ENCODE measurements around the gene OR52N4. TPM values are rescaled to one million over a fixed set of nuclear protein-coding genes. Genes with fewer than 3 reads are reported as not detected.
"Not testable (repeated sequence)": the region's sequence is repeated elsewhere in the genome, so short reads cannot be mapped to it uniquely, and the experiment has no call there.

Gene OR52N4
- total RNA-seq (2014; rRNA removed; shearing (Covaris generic); ENCODE audit: low replicate concordance), result not detected in 2 replicates

DNA sequence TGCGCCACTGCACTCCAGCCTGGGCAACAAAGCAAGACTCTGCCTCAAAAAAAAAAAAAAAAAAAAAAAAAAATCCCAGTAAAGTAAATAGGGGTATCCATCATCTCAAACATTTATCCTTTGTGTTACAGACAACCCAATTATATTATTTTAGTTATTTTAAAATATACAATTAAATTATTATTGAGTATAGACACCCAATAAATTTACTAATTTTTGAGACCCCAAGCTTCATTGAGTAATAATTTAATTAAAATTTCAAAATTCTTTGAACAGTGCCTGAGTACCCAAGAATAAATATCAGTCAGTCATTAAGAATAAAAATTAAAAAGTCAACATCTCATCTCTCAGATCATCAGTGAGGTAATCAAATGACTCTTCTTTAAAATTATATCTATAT lies at the start of gene OR52N4:
OR52N4 (plus strand) TSS at position 301 of the 400 bp plus-strand sequence. CDS start 498 bp downstream, outside the sequence.
- Histone ChIP-seq H3K36me3 (no peaks in the 10 kb centered on the region), H3K27me3 (no peaks in the 10 kb centered on the region), H3K4me3 (no peak within 1 kb of the TSS), H3K9me3 (no peaks in the 10 kb centered on the region)
- no peak for DNase-seq

DNA sequence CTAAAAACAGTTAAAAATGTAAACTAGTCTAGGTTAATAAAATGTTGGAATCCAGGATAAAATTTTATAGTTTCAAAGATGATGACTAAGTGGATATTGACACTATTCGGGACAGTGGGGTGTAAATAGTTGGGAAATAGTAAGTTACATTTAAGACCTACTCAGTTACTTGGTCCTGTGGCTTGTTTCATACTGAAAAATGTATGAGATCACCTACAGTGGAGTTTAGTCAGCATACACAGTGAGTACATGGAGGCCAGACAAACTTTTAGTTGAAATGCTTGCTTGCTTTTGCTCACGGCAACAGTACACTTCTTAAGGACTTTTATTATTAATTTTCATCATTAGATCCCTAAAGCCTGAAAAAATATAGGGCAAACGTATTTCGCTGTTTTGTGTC lies 48.4 kb upstream of the OR52N4 start:
- no peak for DNase-seq
- H3K27me3 ChIP-seq, result no peaks in the 10 kb centered on the region
- no peaks in the 10 kb centered on the region for H3K36me3 ChIP-seq

DNA sequence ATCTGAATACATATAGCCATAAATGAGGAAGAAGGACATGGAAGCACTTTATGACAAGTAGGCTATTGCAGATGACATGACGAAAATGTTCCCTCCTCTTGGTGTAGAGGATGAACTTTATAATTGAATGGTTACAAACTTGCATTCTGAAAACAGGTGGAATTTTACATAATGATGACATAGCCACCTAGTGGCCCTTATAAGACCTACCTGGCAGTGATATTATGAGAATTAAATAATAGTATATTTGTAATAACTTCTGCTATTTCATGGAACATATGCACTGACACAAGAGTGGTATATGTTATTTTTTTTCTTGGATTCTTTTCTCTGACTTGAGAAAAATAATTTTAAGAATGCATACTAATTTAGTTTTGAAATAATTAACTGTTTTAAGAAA lies 41.5 kb upstream of the OR52N4 start:
- Histone ChIP-seq H3K27me3 (no peaks in the 10 kb centered on the region), H3K36me3 (no peaks in the 10 kb centered on the region), H3K4me3 (no peak overlapping the region), H3K9me3 (no peaks in the 10 kb centered on the region)
- no peak for DNase-seq

More for the DNA sequence above, 48.4 kb upstream of the OR52N4 start:
- Histone ChIP-seq H3K9me3 (no peaks in the 10 kb centered on the region), H3K4me3 (no peak overlapping the region)

DNA sequence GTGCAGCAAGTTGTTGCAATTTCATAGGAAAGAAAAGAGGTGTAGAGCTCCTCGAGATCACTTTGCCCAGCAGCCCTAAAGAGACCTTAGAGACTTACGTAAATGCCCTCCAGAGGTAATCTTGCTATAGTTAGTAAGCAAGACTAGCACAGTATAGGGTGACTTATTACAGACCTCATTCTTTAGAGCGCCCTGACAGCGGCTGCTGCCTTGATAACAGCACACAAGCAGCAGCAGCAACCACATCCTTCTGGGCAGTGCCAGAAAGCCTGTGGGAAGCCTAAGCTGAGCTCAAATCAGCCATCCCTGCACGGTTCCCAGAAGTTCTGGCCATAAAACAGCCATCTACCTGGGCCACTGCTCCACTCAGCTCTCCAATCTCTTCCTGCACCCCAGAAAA lies 40.3 kb upstream of the OR52N4 start:
- H3K9me3 ChIP-seq, result no peaks in the 10 kb centered on the region
- DNase-seq, result no peak
- H3K36me3 ChIP-seq, result no peaks in the 10 kb centered on the region
- H3K4me3 ChIP-seq, result no peak overlapping the region
- H3K27me3 ChIP-seq, result no peaks in the 10 kb centered on the region

DNA sequence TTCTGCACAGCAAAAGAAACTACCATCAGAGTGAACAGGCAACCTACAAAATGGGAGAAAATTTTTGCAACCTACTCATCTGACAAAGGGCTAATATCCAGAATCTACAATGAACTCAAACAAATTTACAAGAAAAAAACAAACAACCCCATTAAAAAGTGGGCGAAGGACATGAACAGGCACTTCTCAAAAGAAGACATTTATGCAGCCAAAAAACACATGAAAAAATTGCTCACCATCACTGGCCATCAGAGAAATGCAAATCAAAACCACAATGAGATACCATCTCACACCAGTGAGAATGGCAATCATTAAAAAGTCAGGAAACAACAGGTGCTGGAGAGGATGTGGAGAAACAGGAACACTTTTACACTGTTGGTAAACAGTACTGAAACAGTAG lies 37.5 kb upstream of the OR52N4 start:
- not testable (repeated sequence) for H3K36me3 ChIP-seq, DNase-seq, H3K9me3 ChIP-seq, H3K27me3 ChIP-seq, H3K4me3 ChIP-seq

DNA sequence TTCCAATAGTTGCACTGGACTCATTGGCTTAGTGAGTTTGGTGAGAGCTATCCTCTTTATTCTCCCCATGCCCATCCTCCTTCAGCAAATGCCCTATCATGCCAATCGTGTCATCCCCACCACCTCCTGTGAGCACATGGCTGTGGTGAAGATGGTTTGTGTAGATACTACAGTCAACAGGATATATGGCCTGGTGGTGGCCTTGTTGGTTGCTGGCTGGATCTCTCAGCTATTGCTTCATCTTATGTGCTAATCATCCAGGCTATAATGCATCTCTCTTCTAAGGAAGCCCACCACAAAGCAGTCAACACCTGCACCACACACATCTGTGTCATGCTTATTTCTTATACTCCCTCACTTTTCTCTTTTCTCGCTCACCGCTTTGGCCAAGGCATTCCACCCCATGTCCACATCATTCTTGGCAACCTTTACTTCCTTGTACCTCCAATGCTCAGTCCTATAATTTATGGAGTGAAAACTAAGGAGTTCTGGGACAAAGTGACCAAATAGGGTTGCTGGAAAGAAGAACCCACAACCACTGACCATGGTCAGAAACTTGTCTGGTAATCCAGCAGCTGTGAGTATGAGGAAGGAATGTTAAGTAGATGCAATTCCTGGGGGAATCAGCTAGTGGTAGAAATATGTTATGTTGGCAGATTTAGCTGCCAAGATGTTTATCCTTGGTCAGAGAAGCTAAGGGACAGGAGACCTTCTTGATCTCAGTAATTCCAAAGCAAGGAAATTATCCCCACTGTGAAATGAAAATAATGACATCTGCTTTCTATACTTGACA lies 34.1 kb upstream of the OR52N4 start:
- H3K36me3 ChIP-seq, result no peaks in the 10 kb centered on the region
- no peaks in the 10 kb centered on the region for H3K9me3 ChIP-seq
- H3K27me3 ChIP-seq, result no peaks in the 10 kb centered on the region
- no peak for DNase-seq
- no peak overlapping the region for H3K4me3 ChIP-seq

DNA sequence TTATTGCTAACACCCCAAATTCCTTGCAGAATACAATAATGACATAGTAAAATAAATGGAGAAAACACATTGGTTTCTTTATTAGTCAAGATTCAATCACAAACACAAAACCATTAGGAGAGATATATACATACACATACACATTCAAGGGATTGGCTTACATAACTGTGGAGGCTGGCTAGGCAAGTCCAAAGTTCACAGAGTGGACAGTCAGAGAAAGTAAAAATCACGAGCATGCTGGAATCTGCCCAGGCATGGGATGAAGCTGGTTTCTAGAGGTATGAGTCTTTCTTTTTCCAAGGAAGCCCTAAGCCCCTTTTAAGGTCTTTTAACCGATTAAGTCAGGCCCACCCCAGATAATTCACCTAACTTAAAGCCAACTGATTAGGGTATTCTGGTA lies 31.4 kb upstream of the OR52N4 start:
- Histone ChIP-seq H3K36me3 (no peaks in the 10 kb centered on the region), H3K4me3 (no peak overlapping the region), H3K27me3 (no peaks in the 10 kb centered on the region; the same call in 1 of the 2 replicates), H3K9me3 (no peaks in the 10 kb centered on the region)
- no peak for DNase-seq

DNA sequence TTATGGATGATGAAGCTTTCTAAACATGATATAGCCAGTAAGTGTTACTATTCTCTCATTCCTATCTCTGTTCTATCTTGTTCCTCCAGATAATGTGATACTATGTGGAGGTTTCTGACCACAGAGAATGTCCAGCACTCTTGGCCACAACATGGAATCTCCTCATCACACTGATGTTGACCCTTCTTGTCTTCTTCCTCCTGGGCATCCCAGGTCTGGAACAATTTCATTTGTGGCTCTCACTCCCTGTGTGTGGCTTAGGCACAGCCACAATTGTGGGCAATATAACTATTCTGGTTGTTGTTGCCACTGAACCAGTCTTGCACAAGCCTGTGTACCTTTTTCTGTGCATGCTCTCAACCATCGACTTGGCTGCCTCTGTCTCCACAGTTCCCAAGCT lies 27.7 kb upstream of the OR52N4 start:
- H3K4me3 ChIP-seq, result no peak overlapping the region
- no peaks in the 10 kb centered on the region; the same call in 1 of the 2 replicates for H3K27me3 ChIP-seq
- H3K9me3 ChIP-seq, result no peaks in the 10 kb centered on the region
- DNase-seq, result no peak
- no peaks in the 10 kb centered on the region for H3K36me3 ChIP-seq

DNA sequence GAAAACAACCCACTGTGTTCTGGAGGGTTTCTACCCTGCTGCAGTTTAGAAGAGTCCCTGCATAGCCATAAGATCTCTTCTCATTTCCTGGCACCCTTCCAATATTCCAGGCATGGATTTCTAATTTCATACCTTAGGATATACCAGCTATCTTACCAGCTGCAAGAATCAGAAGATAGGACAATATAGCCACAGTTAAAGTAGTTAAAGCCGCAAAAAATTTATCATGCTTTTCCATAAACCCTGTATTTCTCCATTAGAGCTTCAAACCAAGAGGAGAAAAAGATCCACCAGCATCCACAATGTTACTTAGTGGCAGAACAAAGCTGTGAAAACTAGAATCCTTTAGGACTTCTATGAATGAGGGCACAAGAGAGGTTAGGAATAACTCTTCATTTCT lies 26.4 kb upstream of the OR52N4 start:
- no peak for DNase-seq
- H3K27me3 ChIP-seq, result no peaks in the 10 kb centered on the region; the same call in 1 of the 2 replicates
- H3K4me3 ChIP-seq, result no peak overlapping the region
- H3K9me3 ChIP-seq, result no peaks in the 10 kb centered on the region
- no peaks in the 10 kb centered on the region for H3K36me3 ChIP-seq

DNA sequence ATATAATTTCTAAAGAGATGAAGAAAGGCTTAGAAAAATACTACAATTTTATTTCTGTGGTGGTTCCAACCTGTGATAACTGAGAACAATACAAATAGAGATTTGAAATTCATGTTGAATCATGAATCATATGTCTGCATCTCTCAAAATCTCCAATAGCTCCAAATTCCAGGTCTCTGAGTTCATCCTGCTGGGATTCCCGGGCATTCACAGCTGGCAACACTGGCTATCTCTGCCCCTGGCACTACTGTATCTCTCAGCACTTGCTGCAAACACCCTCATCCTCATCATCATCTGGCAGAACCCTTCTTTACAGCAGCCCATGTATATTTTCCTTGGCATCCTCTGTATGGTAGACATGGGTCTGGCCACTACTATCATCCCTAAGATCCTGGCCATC lies 17.6 kb upstream of the OR52N4 start, which contains the start of gene OR56B1:
OR56B1 (plus strand) TSS at position 53 of the 400 bp plus-strand sequence; CDS start at position 122, 69 bp downstream.
- H3K27me3 ChIP-seq, result no peaks in the 10 kb centered on the region
- peaks cover 1% of the 10 kb centered on the region; the same call in 1 of the 2 replicates for H3K9me3 ChIP-seq
- no peaks in the 10 kb centered on the region for H3K36me3 ChIP-seq
- DNase-seq, result peak; percentile 89
- no peak within 1 kb of the TSS for H3K4me3 ChIP-seq

DNA sequence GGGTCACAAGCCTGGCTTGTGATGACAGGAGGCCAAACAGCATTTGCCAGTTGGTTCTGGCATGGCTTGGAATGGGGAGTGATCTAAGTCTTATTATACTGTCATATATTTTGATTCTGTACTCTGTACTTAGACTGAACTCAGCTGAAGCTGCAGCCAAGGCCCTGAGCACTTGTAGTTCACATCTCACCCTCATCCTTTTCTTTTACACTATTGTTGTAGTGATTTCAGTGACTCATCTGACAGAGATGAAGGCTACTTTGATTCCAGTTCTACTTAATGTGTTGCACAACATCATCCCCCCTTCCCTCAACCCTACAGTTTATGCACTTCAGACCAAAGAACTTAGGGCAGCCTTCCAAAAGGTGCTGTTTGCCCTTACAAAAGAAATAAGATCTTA lies 17.0 kb upstream of the OR52N4 start:
- DNase-seq, result peak; percentile 77
- peaks cover 2% of the 10 kb centered on the region; the same call in 1 of the 2 replicates for H3K9me3 ChIP-seq

DNA sequence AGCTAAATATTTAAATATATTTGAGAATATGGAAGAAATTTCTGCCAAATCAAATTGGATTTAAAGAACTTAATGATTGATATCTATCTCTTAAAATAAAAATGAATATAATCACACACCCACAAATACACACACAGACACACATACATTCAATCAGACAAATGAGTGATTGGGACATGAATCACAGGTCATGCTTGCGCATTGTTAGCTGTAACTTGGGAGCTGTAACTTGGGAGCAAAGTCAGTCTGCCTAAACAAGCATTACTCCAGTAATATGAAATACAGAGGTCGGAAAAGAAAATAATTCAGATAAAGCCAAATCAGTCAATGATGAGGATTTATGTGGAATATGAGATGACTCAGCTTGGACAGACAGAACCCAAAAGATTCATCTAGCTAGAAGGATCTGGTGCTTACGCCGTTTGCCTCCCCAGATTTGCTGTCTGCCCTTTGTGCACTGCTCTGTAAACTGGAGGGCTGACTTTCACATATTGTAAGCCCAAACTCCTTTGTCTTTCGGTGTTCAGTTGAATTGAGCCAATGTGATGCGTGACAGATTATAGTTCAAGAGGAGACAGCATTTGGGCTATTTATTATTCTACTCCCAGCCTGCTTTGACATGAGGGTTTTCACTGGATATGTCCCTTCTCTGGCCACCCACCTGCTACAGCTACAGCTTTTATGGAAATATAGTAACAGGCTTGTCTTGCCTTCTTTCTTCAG lies 16.2 kb upstream of the OR52N4 start:
- Histone ChIP-seq H3K9me3 (peaks cover 2% of the 10 kb centered on the region; the same call in 1 of the 2 replicates), H3K36me3 (no peaks in the 10 kb centered on the region), H3K27me3 (no peaks in the 10 kb centered on the region), H3K4me3 (no peak overlapping the region)
- DNase-seq, result peak; percentile 3

More for the DNA sequence above, 17.0 kb upstream of the OR52N4 start:
- Histone ChIP-seq H3K36me3 (no peaks in the 10 kb centered on the region), H3K4me3 (no peak overlapping the region), H3K27me3 (no peaks in the 10 kb centered on the region)

DNA sequence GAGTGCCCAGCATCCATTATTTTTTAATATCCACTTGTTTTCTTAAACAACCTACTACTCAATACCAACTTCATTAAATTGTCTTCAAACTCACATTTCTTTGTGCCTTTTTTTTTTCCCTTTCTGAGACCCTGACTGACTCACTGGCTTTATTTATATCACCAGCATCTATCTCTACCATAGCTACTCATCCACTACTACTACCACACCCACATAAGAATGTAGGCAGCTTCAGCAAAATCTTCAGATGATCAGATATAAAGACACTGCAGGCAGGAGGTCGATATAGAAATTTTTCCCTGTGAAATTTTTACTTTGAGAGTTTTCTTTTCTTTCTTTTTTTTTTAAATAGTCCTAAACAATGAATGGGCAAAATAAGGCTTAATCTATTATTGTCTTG lies 15.6 kb upstream of the OR52N4 start:
- Histone ChIP-seq H3K27me3 (no peaks in the 10 kb centered on the region), H3K4me3 (no peak overlapping the region), H3K36me3 (no peaks in the 10 kb centered on the region), H3K9me3 (peaks cover 2% of the 10 kb centered on the region; the same call in 1 of the 2 replicates)
- DNase-seq, result no peak

DNA sequence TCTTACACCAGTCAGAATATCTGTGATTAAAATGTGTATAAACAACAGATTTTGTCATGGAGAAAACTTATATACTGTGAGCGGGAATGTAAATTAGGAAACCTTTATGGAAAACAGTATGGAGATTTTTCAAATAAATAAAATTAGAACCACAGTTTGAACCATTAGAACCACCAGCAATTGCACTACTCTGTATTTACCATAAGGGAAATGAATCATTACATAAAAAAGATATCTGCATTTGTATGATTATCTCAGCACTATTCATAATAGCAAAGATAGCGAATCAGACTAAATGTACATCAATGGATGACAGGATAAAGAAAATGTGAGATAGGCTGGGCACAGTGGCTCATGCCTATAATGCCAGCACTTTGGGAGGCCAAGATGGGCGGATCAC lies 7.4 kb upstream of the OR52N4 start:
- H3K36me3 ChIP-seq, result no peaks in the 10 kb centered on the region
- DNase-seq, result no peak

DNA sequence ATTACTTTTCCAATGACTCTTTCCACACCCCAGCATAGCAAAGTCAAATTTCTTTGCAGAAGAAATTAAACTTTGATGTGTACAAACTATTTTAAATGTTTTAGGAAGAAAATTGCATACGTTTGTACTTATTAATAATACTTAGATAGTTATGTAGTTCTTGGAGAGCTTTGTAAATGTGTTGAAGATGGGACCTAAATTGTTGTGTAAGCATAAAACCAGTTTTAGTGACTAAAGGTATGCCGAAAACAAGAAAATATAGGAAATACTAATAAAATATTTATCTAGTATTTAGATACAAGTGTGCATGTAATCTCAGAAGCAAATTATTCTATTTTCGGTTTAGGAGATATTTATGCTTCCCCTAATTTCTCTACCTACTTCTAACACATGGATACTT lies 4.2 kb upstream of the OR52N4 start:
- Histone ChIP-seq H3K9me3 (no peaks in the 10 kb centered on the region), H3K4me3 (no peak overlapping the region), H3K27me3 (0 out of 2 replicates have a peak, but pooled peaks cover 2% of the 10 kb centered on the region), H3K36me3 (no peaks in the 10 kb centered on the region)
- DNase-seq, result no peak

More for the DNA sequence above, 7.4 kb upstream of the OR52N4 start:
- no peak overlapping the region for H3K4me3 ChIP-seq
- H3K27me3 ChIP-seq, result 0 out of 2 replicates have a peak, but pooled peaks cover 2% of the 10 kb centered on the region
- H3K9me3 ChIP-seq, result no peaks in the 10 kb centered on the region

DNA sequence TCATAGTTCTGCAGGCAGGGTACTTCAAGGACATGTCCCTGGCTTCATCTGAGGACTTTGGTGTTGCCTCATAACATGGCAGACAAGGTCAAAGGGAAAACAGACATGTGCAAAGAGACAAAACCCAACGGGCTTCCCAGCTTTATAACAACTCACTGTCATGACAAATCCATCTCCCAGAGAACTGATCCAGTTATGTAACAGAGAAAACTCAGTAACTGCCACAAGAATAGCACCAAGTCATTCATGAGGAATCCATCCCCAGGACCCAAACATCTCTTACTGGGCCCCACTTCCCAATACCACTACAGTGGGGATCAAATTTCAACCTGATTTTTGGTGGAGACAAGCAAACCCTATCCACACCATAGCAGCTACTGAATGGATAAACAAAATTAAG lies 13.0 kb downstream of the OR52N4 start:
- no peaks in the 10 kb centered on the region for H3K9me3 ChIP-seq
- H3K36me3 ChIP-seq, result no peaks in the 10 kb centered on the region
- H3K4me3 ChIP-seq, result no peak overlapping the region
- DNase-seq, result no peak
- no peaks in the 10 kb centered on the region for H3K27me3 ChIP-seq

DNA sequence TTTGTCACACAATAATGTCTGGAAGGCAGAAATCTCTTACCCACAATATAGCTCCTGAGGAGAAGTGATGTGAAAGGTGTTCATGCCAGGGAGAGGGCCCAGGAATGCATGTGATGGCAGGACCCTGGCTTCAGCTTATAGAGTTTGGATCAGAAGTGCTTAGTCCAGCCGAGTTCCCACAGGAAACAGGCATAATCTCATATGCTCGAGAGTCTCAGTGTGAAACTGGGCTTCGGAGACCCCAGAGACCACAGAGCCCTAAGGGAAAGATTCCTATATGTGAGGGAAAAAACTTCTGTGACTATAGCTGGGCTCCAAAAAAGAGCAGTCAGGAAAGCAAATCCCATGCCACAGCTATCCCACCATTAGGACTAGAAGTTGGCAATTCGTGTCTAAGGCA lies 29.2 kb downstream of the OR52N4 start, which contains the start of gene OR52N5:
OR52N5 (minus strand) TSS at position 101 of the 400 bp plus-strand sequence. CDS start 4,721 bp downstream, outside the sequence.
- no peak for DNase-seq
- no peaks in the 10 kb centered on the region for H3K36me3 ChIP-seq
- no peaks in the 10 kb centered on the region for H3K9me3 ChIP-seq
- H3K4me3 ChIP-seq, result no peak within 1 kb of the TSS
- H3K27me3 ChIP-seq, result no peaks in the 10 kb centered on the region

Data from MG63 (cell line).